Measurements from ENCODE around the gene MOB3B. TPM values are rescaled to one million over a fixed set of nuclear protein-coding genes. Genes with fewer than 3 reads are reported as not detected.
"Not testable (repeated sequence)": the region's sequence is repeated elsewhere in the genome, so short reads cannot be mapped to it uniquely, and the experiment has no call there.

MOB3B gene
- polyA plus RNA-seq, 3 donors: 22.6 to 25.6 (median 25.5) TPM

GRCh38 chr9:27528076-27528885, 1.3 kb downstream of the MOB3B start:
- DNase-seq (ENCODE audit: extremely low read depth in 1 of 11, low read depth in 9 of 11, low spot score in 4 of 11): peak in 7 of 11 donors; percentile 39 to 71 (median 66)

- no peak for DNase-seq (ENCODE audit: extremely low read depth in 1 of 11, low read depth in 9 of 11, low spot score in 4 of 11)
These were observed 1.9 kb downstream of the MOB3B start for GRCh38 chr9:27527702-27528075.

GRCh38 chr9:27524236-27524635, 5.4 kb downstream of the MOB3B start, which contains the start of gene IFNK:
Gene IFNK, plus strand, starts transcription at chr9:27524290. Its CDS starts 47 bp downstream, at chr9:27524337.
- no peak for DNase-seq (ENCODE audit: extremely low read depth in 1 of 11, low read depth in 9 of 11, low spot score in 4 of 11)

GRCh38 chr9:27523141-27523540, 6.5 kb downstream of the MOB3B start:
- DNase-seq (ENCODE audit: extremely low read depth in 1 of 11, low read depth in 9 of 11, low spot score in 4 of 11): no peak

- DNase-seq (ENCODE audit: extremely low read depth in 1 of 11, low read depth in 9 of 11, low spot score in 4 of 11): no peak
These were observed 8.6 kb downstream of the MOB3B start for GRCh38 chr9:27520986-27521385.

DNA sequence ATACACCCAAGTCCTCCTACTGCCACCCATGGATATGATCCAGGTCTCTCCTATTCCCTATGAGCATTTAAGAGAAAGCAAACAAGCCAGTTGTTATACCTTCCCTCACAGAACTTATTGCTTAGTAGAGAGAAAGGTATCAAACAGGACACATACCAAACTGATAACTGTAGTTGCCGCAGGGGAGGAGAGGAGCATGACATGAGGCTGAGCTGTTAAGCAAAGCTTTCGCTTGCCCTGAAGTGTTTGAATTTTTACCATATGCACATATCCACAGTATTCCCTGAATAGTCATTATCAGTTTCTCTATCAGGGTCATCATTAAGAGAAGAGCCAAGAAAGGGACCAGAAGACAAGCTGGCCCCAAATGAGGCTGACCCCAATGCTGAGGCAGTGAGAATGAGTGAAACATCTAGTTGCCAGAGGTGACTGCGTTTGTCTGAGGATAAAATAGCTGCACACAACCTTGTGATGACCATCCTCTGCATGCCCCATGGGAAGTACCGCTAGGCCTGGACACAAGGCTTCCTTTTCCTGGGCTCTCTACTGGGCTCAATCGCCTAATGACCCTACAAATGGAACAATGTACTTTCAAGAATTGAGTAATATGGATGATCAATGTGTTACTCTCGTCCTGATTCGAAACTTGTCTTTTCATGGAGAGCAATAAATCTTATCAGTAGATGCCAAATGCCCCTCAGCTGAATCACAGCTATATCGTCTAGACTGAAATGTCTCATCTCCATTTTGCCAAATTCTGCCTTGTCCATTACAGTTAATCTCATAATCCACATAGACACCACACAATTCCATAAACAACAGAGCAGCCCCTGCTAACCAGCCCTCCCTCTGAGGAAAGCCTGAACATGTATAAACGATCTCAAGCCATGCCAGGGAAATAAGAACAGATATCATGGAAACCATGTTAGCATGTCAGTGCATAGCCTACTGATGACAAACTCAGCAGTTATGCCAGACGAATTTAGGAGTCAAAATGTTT, 9.8 kb downstream of the MOB3B start:
- no peak for DNase-seq (ENCODE audit: extremely low read depth in 1 of 11, low read depth in 9 of 11, low spot score in 4 of 11)

DNA sequence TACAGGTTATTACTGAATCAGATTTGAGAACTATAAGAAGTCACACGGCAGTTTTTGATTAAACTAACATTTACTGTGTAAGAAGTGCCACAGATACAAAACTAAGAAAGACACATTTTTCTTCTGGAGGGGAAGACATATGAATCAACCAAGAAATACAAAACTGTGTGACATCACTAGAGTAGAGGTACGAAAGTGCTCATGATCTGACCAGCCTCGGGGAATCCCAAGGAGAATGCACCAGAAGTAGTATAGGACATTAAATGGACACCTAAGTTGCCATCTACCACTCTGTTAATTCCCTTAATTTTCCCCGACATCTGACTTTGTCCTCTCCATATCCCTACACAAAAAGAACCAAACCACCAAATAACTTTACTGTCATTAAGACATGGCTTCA, 10.8 kb downstream of the MOB3B start:
- DNase-seq (ENCODE audit: extremely low read depth in 1 of 11, low read depth in 9 of 11, low spot score in 4 of 11): no peak

GRCh38 chr9:27518006-27518405, 11.6 kb downstream of the MOB3B start:
- DNase-seq (ENCODE audit: extremely low read depth in 1 of 11, low read depth in 9 of 11, low spot score in 4 of 11): no peak

GRCh38 chr9:27514551-27514950, 15.1 kb downstream of the MOB3B start:
- no peak for DNase-seq (ENCODE audit: extremely low read depth in 1 of 11, low read depth in 9 of 11, low spot score in 4 of 11)

DNA sequence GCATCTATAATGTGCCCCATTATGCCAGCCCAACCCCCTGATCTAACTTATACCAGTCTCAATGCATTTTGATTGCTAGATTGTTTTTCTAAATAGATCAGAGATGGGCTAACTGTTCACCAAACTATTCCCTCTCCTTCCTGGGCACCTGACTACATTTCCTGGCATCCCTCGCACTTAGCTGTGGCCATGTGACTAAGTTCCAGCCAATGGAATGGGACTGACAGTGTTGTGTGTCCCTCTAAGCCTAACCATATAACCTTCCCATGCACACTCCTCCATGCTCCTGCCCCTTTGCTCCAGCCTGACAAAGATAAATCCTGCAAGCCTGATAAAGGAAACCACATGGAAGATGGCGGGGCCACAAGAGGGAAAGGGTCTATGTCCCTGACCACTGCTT, 17.8 kb downstream of the MOB3B start:
- no peak for DNase-seq (ENCODE audit: extremely low read depth in 1 of 11, low read depth in 9 of 11, low spot score in 4 of 11)

- DNase-seq (ENCODE audit: extremely low read depth in 1 of 11, low read depth in 9 of 11, low spot score in 4 of 11): no peak
These were observed 18.8 kb downstream of the MOB3B start for GRCh38 chr9:27510780-27511179.

DNA sequence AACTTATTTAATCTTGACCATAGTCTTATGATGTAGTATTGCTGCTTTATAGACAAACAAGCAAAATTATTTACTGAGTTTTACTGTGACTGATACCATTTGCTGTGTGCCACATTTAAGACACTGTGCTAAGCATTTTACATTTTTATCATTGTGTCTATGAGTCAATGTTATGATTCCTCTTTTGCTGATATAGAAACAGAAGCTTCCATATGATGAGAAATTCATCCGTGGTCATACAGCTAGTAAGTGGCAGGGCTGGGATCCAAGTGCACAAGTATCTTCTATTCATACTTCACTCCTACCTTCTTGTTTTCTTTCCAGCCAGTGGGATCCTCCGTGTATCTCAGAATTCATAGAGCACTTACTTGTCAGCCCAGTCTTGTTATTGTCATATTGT, 22.6 kb downstream of the MOB3B start:
- no peak for DNase-seq (ENCODE audit: extremely low read depth in 1 of 11, low read depth in 9 of 11, low spot score in 4 of 11)

DNA sequence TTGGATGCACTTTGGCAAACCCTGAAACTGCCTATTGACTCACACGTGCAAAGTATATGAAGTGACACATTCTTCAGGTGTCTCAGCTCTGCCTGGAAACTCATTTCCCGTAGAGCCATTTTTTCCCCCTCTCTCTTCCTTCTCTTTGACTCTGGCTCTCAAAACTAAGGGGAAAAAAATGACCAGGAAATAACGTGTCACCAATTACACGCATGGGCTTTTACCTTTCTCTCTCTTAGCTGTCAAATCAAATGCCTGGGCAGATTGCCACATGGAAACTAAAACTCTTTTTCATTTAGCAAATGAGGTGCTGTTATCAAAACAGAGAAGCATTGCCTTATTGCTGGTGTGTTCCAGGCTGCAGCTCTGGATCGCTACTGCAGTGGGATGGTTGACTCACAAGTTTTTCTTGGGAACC, 23.9 kb downstream of the MOB3B start:
- no peak for DNase-seq (ENCODE audit: extremely low read depth in 1 of 11, low read depth in 9 of 11, low spot score in 4 of 11)

DNA sequence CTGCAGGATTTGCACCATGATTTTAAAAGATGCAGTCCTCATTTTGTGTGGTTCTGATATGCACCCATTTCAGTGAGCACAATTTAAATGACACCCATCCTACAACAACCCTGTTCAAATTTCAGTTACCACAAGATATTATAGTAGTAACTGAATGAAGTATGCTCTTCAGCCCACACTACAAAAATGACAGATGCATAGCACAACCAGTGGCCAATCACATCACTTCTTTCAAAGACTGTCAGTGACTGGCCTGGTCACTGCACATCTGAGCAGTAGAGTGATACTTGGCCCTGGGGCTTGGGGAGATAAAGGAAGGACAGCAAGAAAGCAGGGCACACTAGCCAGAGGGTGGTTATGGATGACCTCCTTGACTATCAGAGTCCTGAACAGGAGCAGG, 25.4 kb downstream of the MOB3B start:
- DNase-seq (ENCODE audit: extremely low read depth in 1 of 11, low read depth in 9 of 11, low spot score in 4 of 11): no peak

DNA sequence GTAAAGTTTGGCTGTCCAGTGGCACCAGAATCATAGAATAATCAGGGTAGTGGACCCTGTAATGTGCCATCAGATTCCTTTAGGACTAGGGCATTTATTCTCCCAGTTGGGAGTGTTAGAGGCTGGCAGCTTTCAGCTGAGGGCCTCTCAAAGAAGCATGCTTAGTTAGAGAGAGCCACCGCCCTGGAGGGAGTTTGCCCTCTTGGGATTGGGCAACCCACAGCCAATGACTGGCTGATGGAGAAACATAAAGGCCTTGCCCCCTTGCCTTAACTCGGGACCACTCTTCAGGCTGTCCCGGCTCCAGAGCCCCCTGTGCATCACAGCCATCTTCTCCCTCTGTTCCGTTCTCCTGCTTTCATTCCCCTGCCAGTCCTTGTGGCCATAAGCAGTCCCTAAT, 26.0 kb downstream of the MOB3B start:
- no peak for DNase-seq (ENCODE audit: extremely low read depth in 1 of 11, low read depth in 9 of 11, low spot score in 4 of 11)

DNA sequence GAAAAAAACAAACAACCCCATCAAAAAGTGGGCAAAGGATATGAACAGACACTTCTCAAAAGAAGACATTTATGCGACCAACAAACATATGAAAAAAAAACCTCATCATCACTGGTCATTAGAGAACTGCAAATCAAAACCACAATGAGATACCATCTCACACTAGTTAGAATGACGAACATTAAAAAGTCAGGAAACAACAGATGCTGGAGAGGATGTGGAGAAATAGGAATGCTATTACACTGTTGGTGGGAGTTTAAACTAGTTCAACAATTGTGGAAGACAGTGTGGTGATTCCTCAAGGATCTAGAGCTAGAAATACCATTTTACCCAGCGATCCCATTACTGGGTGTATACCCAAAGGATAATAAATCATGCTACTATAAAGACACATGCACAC, 28.7 kb downstream of the MOB3B start:
- DNase-seq (ENCODE audit: extremely low read depth in 1 of 11, low read depth in 9 of 11, low spot score in 4 of 11): not testable (repeated sequence)

GRCh38 chr9:27499451-27499850, 30.2 kb downstream of the MOB3B start:
- no peak for DNase-seq (ENCODE audit: extremely low read depth in 1 of 11, low read depth in 9 of 11, low spot score in 4 of 11)

- no peak for DNase-seq (ENCODE audit: extremely low read depth in 1 of 11, low read depth in 9 of 11, low spot score in 4 of 11)
These were observed 31.7 kb downstream of the MOB3B start for GRCh38 chr9:27497883-27498417.

DNA sequence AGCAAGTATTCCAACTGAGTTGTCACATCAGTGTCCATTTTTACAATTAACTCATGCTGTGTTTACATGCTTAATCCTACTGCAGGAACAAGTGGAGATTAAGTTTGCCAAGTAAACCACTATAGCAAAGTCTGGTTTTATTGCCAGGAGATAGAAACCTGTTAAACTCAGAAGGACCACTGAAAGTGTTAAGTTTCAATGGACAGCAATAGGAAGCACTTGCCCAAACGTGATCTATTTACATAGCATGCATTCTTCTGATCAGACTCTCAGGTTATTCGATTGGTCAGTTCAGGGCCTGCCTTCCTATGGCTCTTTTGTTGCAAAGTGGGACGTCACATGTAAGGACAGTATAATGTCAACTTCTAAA, 33.5 kb downstream of the MOB3B start:
- DNase-seq (ENCODE audit: extremely low read depth in 1 of 11, low read depth in 9 of 11, low spot score in 4 of 11): no peak
